HG03575 (cell line): ENCODE results near the gene SCRN2.

ENCODE experiments used
- ATAC-seq: cut with Tn5 transposase; IDR thresholded peaks from one replicate; pipeline ENCODE4 v1.9.1; 2021; ENCODE audit not compliant: unreplicated experiment, insufficient number of reproducible peaks, low FRiP score; ENCODE audit errors: extremely low read depth

SCRN2 gene

GRCh38 chr17:47840742-47841487 lies at the start of gene SCRN2:
SCRN2 (minus strand) TSS chr17:47841273; CDS start chr17:47840843, 430 bp downstream.
- ATAC-seq: no peak

- no peak for ATAC-seq
These were observed 48.9 kb upstream of the SCRN2 start for GRCh38 chr17:47889734-47890529.

- ATAC-seq: no peak
These were observed 47.2 kb upstream of the SCRN2 start for GRCh38 chr17:47888293-47888692.

GRCh38 chr17:47884905-47885730 lies 44.0 kb upstream of the SCRN2 start:
- ATAC-seq: no peak

- no peak for ATAC-seq
These were observed 43.3 kb upstream of the SCRN2 start for GRCh38 chr17:47884427-47884740.

GRCh38 chr17:47883589-47884426 lies 42.7 kb upstream of the SCRN2 start:
- no peak for ATAC-seq

GRCh38 chr17:47882695-47883588 lies 41.9 kb upstream of the SCRN2 start:
- no peak for ATAC-seq

- no peak for ATAC-seq
These were observed 41.2 kb upstream of the SCRN2 start for GRCh38 chr17:47882247-47882646.

GRCh38 chr17:47879776-47880454 lies 38.8 kb upstream of the SCRN2 start:
- ATAC-seq: no peak

- no peak for ATAC-seq
These were observed 38.0 kb upstream of the SCRN2 start for GRCh38 chr17:47879028-47879585.

GRCh38 chr17:47878203-47879027 lies 37.3 kb upstream of the SCRN2 start:
- no peak for ATAC-seq

GRCh38 chr17:47877368-47878034 lies 36.4 kb upstream of the SCRN2 start:
- no peak for ATAC-seq

- ATAC-seq: no peak
These were observed 34.2 kb upstream of the SCRN2 start for GRCh38 chr17:47875011-47875985.

- no peak for ATAC-seq
These were observed 32.4 kb upstream of the SCRN2 start for GRCh38 chr17:47873200-47874090.
